ENCODE results near the gene TESK1. TPM values are rescaled to one million over a fixed set of nuclear protein-coding genes. Genes with fewer than 3 reads are reported as not detected.
A peak's percentile ranks its signal among the peaks of the same experiment; 100 is the strongest.

Gene TESK1
- total RNA-seq, 1 experiment from 2014 or later: 20.4 TPM

DNA sequence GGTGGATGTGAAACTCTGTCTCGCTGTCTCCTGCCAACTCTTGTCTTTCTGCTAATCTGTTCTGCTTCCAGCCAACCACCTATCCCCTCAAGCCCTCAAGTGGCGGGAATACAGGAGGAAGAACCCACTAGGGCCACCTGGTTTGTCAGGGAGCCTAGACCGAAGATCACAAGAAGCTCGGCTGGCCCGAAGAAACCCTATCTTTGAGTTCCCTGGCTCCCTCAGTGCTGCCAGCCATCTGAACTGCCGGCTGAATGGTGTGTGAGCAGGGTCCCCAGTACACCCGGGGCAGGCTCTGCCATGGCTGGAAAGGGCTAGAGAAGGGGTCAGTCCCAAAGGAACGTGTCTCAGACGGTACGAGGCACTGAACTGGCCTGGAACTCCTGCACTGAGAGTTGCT, 49.2 kb upstream of the TESK1 start (continued):
- TF ChIP-seq, protein P1, sequence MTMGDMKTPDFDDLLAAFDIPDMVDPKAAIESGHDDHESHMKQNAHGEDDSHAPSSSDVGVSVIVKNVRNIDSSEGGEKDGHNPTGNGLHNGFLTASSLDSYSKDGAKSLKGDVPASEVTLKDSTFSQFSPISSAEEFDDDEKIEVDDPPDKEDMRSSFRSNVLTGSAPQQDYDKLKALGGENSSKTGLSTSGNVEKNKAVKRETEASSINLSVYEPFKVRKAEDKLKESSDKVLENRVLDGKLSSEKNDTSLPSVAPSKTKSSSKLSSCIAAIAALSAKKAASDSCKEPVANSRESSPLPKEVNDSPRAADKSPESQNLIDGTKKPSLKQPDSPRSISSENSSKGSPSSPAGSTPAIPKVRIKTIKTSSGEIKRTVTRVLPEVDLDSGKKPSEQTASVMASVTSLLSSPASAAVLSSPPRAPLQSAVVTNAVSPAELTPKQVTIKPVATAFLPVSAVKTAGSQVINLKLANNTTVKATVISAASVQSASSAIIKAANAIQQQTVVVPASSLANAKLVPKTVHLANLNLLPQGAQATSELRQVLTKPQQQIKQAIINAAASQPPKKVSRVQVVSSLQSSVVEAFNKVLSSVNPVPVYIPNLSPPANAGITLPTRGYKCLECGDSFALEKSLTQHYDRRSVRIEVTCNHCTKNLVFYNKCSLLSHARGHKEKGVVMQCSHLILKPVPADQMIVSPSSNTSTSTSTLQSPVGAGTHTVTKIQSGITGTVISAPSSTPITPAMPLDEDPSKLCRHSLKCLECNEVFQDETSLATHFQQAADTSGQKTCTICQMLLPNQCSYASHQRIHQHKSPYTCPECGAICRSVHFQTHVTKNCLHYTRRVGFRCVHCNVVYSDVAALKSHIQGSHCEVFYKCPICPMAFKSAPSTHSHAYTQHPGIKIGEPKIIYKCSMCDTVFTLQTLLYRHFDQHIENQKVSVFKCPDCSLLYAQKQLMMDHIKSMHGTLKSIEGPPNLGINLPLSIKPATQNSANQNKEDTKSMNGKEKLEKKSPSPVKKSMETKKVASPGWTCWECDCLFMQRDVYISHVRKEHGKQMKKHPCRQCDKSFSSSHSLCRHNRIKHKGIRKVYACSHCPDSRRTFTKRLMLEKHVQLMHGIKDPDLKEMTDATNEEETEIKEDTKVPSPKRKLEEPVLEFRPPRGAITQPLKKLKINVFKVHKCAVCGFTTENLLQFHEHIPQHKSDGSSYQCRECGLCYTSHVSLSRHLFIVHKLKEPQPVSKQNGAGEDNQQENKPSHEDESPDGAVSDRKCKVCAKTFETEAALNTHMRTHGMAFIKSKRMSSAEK (CRISPR knock-in tag; IDR thresholded peaks at IDR 0.05; ENCODE audit: borderline replicate concordance): no peak
- TF ChIP-seq, protein P2, sequence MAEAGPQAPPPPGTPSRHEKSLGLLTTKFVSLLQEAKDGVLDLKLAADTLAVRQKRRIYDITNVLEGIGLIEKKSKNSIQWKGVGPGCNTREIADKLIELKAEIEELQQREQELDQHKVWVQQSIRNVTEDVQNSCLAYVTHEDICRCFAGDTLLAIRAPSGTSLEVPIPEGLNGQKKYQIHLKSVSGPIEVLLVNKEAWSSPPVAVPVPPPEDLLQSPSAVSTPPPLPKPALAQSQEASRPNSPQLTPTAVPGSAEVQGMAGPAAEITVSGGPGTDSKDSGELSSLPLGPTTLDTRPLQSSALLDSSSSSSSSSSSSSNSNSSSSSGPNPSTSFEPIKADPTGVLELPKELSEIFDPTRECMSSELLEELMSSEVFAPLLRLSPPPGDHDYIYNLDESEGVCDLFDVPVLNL (CRISPR knock-in tag; IDR thresholded peaks at IDR 0.05; ENCODE audit: borderline replicate concordance, low read depth): no peak
- no peak for TF ChIP-seq CBFB (CRISPR knock-in tag; IDR thresholded peaks at IDR 0.05; ENCODE audit: low read depth)
- TF ChIP-seq NR2C2 (CRISPR knock-in tag; IDR thresholded peaks at IDR 0.05): no peak

DNA sequence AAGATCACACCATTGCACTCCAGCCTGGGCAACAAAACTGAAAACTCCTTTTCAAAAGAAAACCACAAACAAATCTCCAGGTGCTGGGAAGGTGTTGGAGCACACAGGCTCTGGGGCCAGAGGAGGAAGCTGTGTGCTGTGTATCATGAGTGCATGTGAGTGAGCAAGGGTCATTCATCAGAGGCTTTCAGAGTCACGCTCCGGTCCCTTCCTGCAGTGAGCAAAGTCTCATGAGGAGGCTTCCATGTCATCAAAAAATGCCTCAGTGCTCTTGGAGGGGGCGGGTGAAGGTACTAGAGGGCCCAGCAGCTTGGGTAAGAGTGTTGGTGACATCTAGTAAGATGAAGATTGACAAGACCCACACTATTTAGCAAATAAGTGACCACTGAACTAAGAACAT, 48.3 kb upstream of the TESK1 start:
- POLR2A ChIA-PET: no interaction called here
- ATAC-seq: no peak
- H3K9me3 Mint-ChIP-seq: no peaks in the 10 kb centered on the region

More for the DNA sequence above, 48.3 kb upstream of the TESK1 start:
- H3K4me3 Mint-ChIP-seq: no peak overlapping the region
- DNase-seq (ENCODE audit: low spot score): no peak
- H3K27me3 Mint-ChIP-seq (ENCODE audit: low read depth): no peaks in the 10 kb centered on the region
- no peaks in the 10 kb centered on the region for H3K4me1 Mint-ChIP-seq
- TF ChIP-seq, protein P3, sequence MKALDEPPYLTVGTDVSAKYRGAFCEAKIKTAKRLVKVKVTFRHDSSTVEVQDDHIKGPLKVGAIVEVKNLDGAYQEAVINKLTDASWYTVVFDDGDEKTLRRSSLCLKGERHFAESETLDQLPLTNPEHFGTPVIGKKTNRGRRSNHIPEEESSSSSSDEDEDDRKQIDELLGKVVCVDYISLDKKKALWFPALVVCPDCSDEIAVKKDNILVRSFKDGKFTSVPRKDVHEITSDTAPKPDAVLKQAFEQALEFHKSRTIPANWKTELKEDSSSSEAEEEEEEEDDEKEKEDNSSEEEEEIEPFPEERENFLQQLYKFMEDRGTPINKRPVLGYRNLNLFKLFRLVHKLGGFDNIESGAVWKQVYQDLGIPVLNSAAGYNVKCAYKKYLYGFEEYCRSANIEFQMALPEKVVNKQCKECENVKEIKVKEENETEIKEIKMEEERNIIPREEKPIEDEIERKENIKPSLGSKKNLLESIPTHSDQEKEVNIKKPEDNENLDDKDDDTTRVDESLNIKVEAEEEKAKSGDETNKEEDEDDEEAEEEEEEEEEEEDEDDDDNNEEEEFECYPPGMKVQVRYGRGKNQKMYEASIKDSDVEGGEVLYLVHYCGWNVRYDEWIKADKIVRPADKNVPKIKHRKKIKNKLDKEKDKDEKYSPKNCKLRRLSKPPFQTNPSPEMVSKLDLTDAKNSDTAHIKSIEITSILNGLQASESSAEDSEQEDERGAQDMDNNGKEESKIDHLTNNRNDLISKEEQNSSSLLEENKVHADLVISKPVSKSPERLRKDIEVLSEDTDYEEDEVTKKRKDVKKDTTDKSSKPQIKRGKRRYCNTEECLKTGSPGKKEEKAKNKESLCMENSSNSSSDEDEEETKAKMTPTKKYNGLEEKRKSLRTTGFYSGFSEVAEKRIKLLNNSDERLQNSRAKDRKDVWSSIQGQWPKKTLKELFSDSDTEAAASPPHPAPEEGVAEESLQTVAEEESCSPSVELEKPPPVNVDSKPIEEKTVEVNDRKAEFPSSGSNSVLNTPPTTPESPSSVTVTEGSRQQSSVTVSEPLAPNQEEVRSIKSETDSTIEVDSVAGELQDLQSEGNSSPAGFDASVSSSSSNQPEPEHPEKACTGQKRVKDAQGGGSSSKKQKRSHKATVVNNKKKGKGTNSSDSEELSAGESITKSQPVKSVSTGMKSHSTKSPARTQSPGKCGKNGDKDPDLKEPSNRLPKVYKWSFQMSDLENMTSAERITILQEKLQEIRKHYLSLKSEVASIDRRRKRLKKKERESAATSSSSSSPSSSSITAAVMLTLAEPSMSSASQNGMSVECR (CRISPR knock-in tag; IDR thresholded peaks at IDR 0.05; ENCODE audit: borderline replicate concordance): no peak
- TF ChIP-seq TCF7 (CRISPR knock-in tag; IDR thresholded peaks at IDR 0.05; ENCODE audit: low read depth): no peak
- no peak for TF ChIP-seq JAZF1 (CRISPR knock-in tag; IDR thresholded peaks at IDR 0.05)
- TF ChIP-seq, protein P4, sequence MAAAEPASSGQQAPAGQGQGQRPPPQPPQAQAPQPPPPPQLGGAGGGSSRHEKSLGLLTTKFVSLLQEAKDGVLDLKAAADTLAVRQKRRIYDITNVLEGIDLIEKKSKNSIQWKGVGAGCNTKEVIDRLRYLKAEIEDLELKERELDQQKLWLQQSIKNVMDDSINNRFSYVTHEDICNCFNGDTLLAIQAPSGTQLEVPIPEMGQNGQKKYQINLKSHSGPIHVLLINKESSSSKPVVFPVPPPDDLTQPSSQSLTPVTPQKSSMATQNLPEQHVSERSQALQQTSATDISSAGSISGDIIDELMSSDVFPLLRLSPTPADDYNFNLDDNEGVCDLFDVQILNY (CRISPR knock-in tag; IDR thresholded peaks at IDR 0.05): no peak
- TF ChIP-seq, protein P5, sequence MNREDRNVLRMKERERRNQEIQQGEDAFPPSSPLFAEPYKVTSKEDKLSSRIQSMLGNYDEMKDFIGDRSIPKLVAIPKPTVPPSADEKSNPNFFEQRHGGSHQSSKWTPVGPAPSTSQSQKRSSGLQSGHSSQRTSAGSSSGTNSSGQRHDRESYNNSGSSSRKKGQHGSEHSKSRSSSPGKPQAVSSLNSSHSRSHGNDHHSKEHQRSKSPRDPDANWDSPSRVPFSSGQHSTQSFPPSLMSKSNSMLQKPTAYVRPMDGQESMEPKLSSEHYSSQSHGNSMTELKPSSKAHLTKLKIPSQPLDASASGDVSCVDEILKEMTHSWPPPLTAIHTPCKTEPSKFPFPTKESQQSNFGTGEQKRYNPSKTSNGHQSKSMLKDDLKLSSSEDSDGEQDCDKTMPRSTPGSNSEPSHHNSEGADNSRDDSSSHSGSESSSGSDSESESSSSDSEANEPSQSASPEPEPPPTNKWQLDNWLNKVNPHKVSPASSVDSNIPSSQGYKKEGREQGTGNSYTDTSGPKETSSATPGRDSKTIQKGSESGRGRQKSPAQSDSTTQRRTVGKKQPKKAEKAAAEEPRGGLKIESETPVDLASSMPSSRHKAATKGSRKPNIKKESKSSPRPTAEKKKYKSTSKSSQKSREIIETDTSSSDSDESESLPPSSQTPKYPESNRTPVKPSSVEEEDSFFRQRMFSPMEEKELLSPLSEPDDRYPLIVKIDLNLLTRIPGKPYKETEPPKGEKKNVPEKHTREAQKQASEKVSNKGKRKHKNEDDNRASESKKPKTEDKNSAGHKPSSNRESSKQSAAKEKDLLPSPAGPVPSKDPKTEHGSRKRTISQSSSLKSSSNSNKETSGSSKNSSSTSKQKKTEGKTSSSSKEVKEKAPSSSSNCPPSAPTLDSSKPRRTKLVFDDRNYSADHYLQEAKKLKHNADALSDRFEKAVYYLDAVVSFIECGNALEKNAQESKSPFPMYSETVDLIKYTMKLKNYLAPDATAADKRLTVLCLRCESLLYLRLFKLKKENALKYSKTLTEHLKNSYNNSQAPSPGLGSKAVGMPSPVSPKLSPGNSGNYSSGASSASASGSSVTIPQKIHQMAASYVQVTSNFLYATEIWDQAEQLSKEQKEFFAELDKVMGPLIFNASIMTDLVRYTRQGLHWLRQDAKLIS (CRISPR knock-in tag; IDR thresholded peaks at IDR 0.05; ENCODE audit: borderline replicate concordance): no peak
- no peak for TF ChIP-seq ZNF671 (CRISPR knock-in tag; IDR thresholded peaks at IDR 0.05)
- TF ChIP-seq MYBL2 (CRISPR knock-in tag; IDR thresholded peaks at IDR 0.05): no peak
- no peak for TF ChIP-seq ATF1 (CRISPR knock-in tag; IDR thresholded peaks at IDR 0.05)
- TF ChIP-seq, protein P2 (CRISPR knock-in tag; IDR thresholded peaks at IDR 0.05; ENCODE audit: borderline replicate concordance, low read depth): no peak
- no peaks in the 10 kb centered on the region for H3K36me3 Mint-ChIP-seq
- CTCF ChIA-PET: interaction anchor here (1.0 kb wide), 1 partner anchor 55 kb away, joined by 3 read pairs; no protein-coding TSS in a partner anchor
- 0 out of 2 replicates have a peak overlapping the region, but pooled peaks have one; percentile 5 for H3K27ac Mint-ChIP-seq
